Adrenal gland (tissue), 5 donors: ENCODE results near the gene CFAP91.

Experiments
- POLR2A ChIP-seq, 2 donors: fragments of 450-650 bp; IDR thresholded peaks; one replicate each; pipeline ENCODE4 v1.6.1; 2017; ENCODE audit warnings: antibody characterized with exemption in 2 of 2, mild to moderate bottlenecking in 2 of 2, moderate library complexity in 1 of 2
- TF ChIP-seq, protein P1 (sequence below), 6 experiments: fragments of 450-650 bp in 4 of 6; fragments of 200-600 bp in 2 of 6; sonication (generic) in 1 of 6; IDR thresholded peaks; 1 replicate in 5 of 6; 2 replicates in 1 of 6; pipeline versions ENCODE4 v1.5.1 to v1.8.0; 2016 to 2021; ENCODE audit warnings: antibody characterized with exemption in 6 of 6, mild to moderate bottlenecking in 2 of 6, moderate library complexity in 1 of 6
- donor health status: DM: no; HTN: no; CAD: no.

DNA sequence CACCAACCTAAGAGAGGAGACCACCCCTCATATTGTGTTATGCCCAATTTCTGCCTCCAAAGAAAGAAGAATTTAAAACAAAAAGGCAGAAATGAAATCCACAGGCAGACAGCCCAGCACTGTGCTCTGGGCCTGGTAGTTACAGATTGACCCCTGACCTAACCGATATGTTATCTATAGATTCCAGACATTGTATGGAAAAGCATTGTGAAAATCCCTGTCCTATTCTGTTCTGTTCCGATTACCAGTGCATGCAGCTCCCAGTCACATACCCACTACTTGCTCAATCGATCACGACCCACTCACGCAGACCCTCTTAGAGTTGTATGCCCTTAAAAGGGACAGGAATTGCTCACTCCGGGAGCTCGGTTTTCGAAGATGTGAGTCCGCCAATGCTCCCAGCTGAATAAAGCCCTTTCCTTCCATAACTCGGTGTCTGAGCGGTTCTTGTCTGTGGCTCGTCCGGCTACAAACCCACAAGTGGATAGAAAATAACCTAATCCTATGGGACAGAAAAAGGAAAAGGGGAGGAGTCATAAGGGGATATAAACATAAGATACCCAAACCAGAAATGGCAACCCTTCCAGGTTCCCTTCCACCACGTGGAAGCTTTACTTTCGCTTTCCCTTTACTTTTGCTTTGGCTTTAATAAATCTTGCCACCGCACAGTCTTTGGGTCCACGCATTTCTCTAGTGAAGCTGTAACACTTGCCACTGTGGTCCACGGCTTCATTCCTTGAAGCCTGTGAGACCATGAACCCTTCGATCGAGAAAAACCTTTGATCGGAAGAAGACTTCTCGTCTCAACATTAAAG, 1.7 kb upstream of the CFAP91 start:
- TF ChIP-seq POLR2A (IDR thresholded peaks at IDR 0.05), result no peak
- TF ChIP-seq, protein P1, sequence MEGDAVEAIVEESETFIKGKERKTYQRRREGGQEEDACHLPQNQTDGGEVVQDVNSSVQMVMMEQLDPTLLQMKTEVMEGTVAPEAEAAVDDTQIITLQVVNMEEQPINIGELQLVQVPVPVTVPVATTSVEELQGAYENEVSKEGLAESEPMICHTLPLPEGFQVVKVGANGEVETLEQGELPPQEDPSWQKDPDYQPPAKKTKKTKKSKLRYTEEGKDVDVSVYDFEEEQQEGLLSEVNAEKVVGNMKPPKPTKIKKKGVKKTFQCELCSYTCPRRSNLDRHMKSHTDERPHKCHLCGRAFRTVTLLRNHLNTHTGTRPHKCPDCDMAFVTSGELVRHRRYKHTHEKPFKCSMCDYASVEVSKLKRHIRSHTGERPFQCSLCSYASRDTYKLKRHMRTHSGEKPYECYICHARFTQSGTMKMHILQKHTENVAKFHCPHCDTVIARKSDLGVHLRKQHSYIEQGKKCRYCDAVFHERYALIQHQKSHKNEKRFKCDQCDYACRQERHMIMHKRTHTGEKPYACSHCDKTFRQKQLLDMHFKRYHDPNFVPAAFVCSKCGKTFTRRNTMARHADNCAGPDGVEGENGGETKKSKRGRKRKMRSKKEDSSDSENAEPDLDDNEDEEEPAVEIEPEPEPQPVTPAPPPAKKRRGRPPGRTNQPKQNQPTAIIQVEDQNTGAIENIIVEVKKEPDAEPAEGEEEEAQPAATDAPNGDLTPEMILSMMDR (IDR thresholded peaks at IDR 0.05), result no peak
